Psoas muscle (tissue), 8 donors: ENCODE results near the gene LTC4S. TPM values are rescaled to one million over a fixed set of nuclear protein-coding genes. Genes with fewer than 3 reads are reported as not detected.

Experiments used
- ATAC-seq, 4 donors: fragments of 200-7000 bp; cut with Tn5 transposase; one replicate each; pipeline ENCODE4 v1.9.1; 2020; ENCODE audit warnings: moderate library complexity in 3 of 4, mild to moderate bottlenecking in 2 of 4
- DNase-seq, 2 donors: peaks; one replicate each; pipeline ENCODE4 v3.0.0-alpha.2; 2020
- H3K27ac ChIP-seq: fragments of 200-600 bp; one replicate; pipeline ENCODE4 v1.8.0; 2022
- H3K27me3 ChIP-seq, 3 donors: fragments of 200-600 bp in 1 of 3; one replicate each; pipeline versions ENCODE4 v1.6.1 to v1.8.0; 2013 to 2022; ENCODE audit warnings: low read length in 2 of 3, mild to moderate bottlenecking in 2 of 3, moderate library complexity in 1 of 3; ENCODE audit not compliant: insufficient read depth in 3 of 3
- H3K36me3 ChIP-seq, 2 donors: fragments of 200-600 bp in 1 of 2; one replicate each; pipeline versions ENCODE4 v1.6.1 to v1.8.0; 2013 to 2022; ENCODE audit warnings: low read depth in 1 of 2, mild to moderate bottlenecking in 1 of 2, moderate library complexity in 1 of 2; ENCODE audit not compliant: insufficient read depth in 1 of 2
- H3K4me1 ChIP-seq: fragments of 200-600 bp; one replicate; pipeline ENCODE4 v1.8.0; 2022
- H3K4me3 ChIP-seq: fragments of 200-600 bp; one replicate; pipeline ENCODE4 v1.8.0; 2022; ENCODE audit warnings: mild to moderate bottlenecking
- H3K9me3 ChIP-seq: fragments of 200-600 bp; one replicate; pipeline ENCODE4 v1.8.0; 2022
- WGBS, 3 donors: extraction: QIAGEN DNeasy Blood & Tissue Kit; methylation state at CpG; one replicate each; pipeline versions ENCODE4 v1.1.6 to v1.1.7; 2013; 5-methylcytosine and 5-hydroxymethylcytosine counted together
- intact Hi-C, 2 donors: fragments of 100-400 bp; cut with DNase I; formaldehyde crosslinking; loops; one replicate each; pipeline versions ENCODE4 v1.11.0 to v1.14.2; 2022
- polyA plus RNA-seq, 3 donors: library from polyadenylated mRNA; stranded (reverse); fragments of 200-250 nt; gene quantifications; one replicate each; pipeline ENCODE4 v1.2.3, GENCODE V29; 2013
- total RNA-seq, 4 donors: library from RNA; stranded (reverse); fragmentation: NEBNext Ultra II Directional in 2 of 4; extraction: Animal tissue kit (Norgen Biotek cat#: 25700) in 2 of 4; gene quantifications; one replicate each; pipeline versions ENCODE4 v1.2.1 to v1.2.4, GENCODE V29; 2021 to 2023
- TF ChIP-seq, protein P1 (sequence below): fragments of 200-600 bp; IDR thresholded peaks from one replicate; pipeline ENCODE4 v1.8.0; 2022; ENCODE audit warnings: antibody characterized with exemption
- donor health status: healthy with polysubstance abuse.
- donor health status: DM: no; HTN: no; CAD: no; lungs with moderate emphysema.
- donor health status: Bipolar disorder and iron deficiency.
- donor health status: healthy.
- donor health status: DM: yes; HTN: yes; CAD: no.
- donor health status: DM: no; HTN: no; CAD: no.
- donor health status: DM: no; HTN: no; CAD: no.
- donor health status: DM: yes; HTN: yes; CAD: no.

LTC4S gene
- total and polyA plus RNA-seq, 7 donors = 1.5 to 6.7 (median 2.2) TPM

DNA sequence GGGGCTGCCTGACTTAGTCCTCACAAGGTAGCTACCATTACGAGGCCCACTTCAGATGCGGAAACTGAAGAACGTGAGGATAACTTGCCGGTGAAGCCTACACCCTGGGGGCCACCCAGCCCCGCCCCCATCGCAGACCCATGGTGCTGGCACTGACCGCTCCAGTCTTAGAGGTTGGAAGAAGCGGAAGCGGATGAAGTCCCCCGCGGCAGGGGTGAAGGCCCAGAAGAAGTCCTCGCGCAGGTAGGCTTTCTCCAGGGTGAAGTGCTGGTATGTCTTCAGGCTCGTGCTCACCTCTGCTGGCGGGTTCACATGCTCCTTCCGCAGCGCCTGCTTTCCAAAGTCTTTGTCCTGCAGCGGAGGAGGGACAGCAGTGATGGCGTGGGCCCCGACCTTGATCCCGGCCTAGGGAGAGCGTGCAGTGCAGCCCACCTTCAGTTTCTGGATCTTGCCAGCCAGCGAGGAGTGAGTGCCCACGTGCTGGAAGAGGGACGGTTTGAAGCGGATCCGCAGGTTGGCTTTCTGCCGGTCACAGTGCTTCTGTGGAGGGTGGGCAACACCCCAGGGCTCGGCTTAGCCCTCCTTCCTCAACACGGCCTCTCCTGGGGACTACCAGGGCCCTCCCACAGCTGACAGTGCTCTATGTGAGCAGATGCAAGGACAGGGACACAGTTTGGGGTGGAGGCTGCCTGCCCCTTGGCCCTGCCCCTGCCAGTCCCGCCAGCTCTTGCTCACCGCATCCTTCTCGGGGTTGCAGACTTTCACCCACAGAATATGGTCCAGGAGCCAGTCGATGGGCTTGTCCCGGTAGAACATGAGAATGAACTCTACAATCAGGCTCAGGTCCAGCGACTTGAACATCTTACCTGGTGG is 5.2 kb downstream of the LTC4S start:
- DNase-seq = no peak
- Histone ChIP-seq H3K4me1 (peaks cover 35% of the 10 kb centered on the region), H3K9me3 (no peaks in the 10 kb centered on the region), H3K27ac (no peak overlapping the region), H3K36me3 (peaks cover 3 to 45% of the 10 kb centered on the region in 2 donors), H3K4me3 (no peak overlapping the region), H3K27me3 (no peaks in the 10 kb centered on the region)
- intact Hi-C loops = no loop called here
- no peak for ATAC-seq
- TF ChIP-seq, protein P1, sequence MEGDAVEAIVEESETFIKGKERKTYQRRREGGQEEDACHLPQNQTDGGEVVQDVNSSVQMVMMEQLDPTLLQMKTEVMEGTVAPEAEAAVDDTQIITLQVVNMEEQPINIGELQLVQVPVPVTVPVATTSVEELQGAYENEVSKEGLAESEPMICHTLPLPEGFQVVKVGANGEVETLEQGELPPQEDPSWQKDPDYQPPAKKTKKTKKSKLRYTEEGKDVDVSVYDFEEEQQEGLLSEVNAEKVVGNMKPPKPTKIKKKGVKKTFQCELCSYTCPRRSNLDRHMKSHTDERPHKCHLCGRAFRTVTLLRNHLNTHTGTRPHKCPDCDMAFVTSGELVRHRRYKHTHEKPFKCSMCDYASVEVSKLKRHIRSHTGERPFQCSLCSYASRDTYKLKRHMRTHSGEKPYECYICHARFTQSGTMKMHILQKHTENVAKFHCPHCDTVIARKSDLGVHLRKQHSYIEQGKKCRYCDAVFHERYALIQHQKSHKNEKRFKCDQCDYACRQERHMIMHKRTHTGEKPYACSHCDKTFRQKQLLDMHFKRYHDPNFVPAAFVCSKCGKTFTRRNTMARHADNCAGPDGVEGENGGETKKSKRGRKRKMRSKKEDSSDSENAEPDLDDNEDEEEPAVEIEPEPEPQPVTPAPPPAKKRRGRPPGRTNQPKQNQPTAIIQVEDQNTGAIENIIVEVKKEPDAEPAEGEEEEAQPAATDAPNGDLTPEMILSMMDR = no peak
- 94 to 97% (median 95%) methylated on average over 36 of the region's 36 CpGs for WGBS, 3 donors

- WGBS, 3 donors = 90 to 93% (median 92%) methylated on average over 4 to 5 of the region's 5 CpGs
- TF ChIP-seq, protein P1 = no peak
- ATAC-seq = no peak
- Histone ChIP-seq H3K27me3 (no peaks in the 10 kb centered on the region), H3K4me1 (peaks cover 41% of the 10 kb centered on the region), H3K9me3 (no peaks in the 10 kb centered on the region), H3K36me3 (peaks cover 3 to 45% of the 10 kb centered on the region in 2 donors), H3K27ac (no peak overlapping the region), H3K4me3 (no peak overlapping the region)
- no peak for DNase-seq
- intact Hi-C loops = no loop called here
Observed at GRCh38 chr5:179799644-179799973, 5.8 kb downstream of the LTC4S start.

DNA sequence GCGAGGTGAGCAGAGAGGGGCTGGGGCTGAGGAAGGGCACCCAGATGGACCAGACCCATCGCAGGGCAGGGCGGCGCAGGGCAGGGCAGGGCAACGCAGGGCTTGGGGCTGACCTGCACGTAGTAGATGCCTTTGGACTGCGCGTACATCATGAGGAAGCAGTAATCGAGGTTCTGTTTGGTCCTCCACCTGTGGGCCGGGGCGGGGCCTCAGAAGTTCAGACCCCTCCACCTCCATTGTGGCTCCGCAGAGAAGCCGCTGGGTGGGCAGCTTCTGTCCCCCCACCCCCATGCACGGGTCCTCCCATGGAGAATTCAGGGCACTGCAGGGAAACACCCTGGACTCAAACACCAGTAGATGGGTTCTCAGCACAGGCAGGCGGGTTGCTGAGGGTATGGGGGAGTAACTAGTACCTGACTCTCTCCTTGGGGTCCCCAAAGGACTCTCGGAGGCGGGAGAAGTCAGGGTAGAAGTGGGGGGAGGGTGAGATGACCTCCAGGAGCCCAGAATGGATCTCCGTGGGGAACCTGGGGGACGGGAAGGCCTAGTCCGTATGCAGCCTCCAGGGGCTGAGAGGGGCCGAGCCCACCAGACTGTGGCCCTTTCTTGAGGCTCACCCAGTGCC is 6.4 kb downstream of the LTC4S start:
- intact Hi-C loops = loop anchor here (5.0 to 10.0 kb wide), 4 partner anchors 57 to 295 kb away; partner anchors contain the start of genes TBC1D9B (in 2 of the 2) and MRNIP (in 1 of the 2)
- Histone ChIP-seq H3K4me3 (no peak overlapping the region), H3K36me3 (peaks cover 3 to 45% of the 10 kb centered on the region in 2 donors), H3K27me3 (no peaks in the 10 kb centered on the region), H3K4me1 (peaks cover 40% of the 10 kb centered on the region), H3K9me3 (no peaks in the 10 kb centered on the region), H3K27ac (no peak overlapping the region)
- DNase-seq (no peak), ATAC-seq (no peak)
- TF ChIP-seq, protein P1 = no peak
- 92 to 94% (median 94%) methylated on average over 20 to 21 of the region's 21 CpGs for WGBS, 3 donors

DNA sequence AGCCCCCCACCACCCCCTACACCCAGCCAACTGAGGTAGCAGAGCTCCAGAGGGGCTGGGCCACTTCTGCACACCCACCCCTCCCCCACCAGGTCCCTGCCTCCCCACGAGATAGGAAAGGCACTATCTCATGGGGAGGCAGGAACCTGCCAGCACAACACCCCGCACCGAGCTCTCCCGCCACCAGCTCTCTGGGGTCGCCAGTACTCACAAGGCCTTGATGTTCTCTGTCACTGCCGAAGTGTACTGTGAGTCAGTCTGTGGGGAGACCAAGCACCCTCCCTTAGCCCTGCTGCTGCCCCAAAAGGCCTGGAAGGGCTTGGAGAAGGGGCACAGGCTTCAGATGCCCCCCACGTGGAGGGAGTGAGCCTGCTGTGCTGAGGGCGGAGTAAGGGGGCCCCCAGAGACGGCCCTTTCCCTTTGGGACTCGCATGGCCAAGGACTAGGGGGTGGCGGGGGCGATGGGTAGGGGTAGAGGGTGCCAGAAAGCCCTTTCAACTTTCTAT is 7.0 kb downstream of the LTC4S start:
- TF ChIP-seq, protein P1 = no peak
- no peak for DNase-seq
- Histone ChIP-seq H3K4me1 (peaks cover 38% of the 10 kb centered on the region), H3K27ac (no peak overlapping the region), H3K36me3 (peaks cover 3 to 45% of the 10 kb centered on the region in 2 donors), H3K27me3 (no peaks in the 10 kb centered on the region), H3K9me3 (no peaks in the 10 kb centered on the region), H3K4me3 (no peak overlapping the region)
- intact Hi-C loops = loop anchor here (5.0 to 10.0 kb wide), 4 partner anchors 57 to 294 kb away; partner anchors contain the start of genes TBC1D9B (in 2 of the 2) and MRNIP (in 1 of the 2)
- ATAC-seq = no peak
- 85 to 86% (median 86%) methylated on average over 11 to 12 of the region's 12 CpGs for WGBS, 3 donors
